ENCODE results near the gene NRL.

DNA sequence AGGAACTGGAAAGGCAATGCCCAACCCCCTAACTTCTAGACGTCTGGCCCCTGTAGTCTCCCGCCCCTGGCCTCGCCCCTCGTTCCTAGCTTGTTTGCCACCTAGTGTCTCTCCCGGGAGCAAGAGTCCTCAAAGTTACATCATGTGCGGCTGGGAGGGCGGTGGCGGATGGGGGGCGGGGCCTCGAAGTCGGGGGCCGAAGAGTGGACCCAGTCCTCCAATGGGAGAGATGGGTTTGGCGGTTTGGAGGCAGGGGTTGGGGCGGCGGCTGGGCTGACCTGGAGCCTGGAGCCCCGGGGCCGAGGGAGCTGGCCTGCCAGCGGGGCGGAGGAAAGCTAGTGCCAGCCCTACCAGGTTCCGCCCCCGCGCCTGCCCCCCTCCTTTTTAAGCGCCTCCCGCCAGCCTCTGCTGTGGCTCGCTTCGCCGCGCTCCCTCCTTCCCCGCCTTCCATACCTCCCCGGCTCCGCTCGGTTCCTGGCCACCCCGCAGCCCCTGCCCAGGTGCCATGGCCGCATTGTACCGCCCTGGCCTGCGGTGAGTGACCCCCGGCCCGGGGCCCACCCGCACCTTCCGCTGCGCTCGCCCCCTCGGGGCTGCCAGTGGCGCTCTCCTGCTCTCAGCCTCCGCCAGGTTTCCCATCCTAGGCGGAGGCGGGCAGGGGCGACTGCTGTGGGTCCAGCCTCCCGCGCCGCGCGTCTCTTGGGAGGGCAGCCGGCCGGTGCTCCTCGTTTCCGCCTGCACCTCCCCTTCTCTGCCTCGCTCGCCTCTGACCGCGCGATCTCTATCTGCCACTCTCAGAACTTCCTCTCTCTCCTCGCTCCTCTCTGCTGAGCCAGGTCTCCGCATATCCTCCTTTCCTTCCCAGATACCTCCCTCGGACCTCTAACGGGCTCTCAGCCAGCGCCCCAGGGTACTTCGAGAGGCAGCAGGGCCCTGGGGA is 20.6 kb downstream of the NRL start, which contains the start of gene PCK2:
- peak in 1 of 2 experiments; percentile 84; a peak in 2 of 3 replicates for TF ChIP-seq EGR1 (IDR thresholded peaks at IDR 0.05; ENCODE audit: borderline replicate concordance in 1 of 2, low read depth in 2 of 2, low read length in 2 of 2)
- TF ChIP-seq, protein P1, sequence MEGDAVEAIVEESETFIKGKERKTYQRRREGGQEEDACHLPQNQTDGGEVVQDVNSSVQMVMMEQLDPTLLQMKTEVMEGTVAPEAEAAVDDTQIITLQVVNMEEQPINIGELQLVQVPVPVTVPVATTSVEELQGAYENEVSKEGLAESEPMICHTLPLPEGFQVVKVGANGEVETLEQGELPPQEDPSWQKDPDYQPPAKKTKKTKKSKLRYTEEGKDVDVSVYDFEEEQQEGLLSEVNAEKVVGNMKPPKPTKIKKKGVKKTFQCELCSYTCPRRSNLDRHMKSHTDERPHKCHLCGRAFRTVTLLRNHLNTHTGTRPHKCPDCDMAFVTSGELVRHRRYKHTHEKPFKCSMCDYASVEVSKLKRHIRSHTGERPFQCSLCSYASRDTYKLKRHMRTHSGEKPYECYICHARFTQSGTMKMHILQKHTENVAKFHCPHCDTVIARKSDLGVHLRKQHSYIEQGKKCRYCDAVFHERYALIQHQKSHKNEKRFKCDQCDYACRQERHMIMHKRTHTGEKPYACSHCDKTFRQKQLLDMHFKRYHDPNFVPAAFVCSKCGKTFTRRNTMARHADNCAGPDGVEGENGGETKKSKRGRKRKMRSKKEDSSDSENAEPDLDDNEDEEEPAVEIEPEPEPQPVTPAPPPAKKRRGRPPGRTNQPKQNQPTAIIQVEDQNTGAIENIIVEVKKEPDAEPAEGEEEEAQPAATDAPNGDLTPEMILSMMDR (IDR thresholded peaks at IDR 0.05 in 2 of 3, conservative IDR thresholded peaks at IDR 0.05 in 1 of 3; ENCODE audit: control insufficient read depth in 2 of 3, extremely low read depth in 1 of 3, insufficient read depth in 1 of 3, low read depth in 3 of 3, low read length in 3 of 3), result no peak
- no peak for TF ChIP-seq CEBPB (IDR thresholded peaks at IDR 0.05; ENCODE audit: borderline replicate concordance in 1 of 2, low read depth in 2 of 2, low read length in 2 of 2)
- no peak for TF ChIP-seq RAD21 (IDR thresholded peaks at IDR 0.05; ENCODE audit: insufficient read depth, low read depth, low read length)
- no peak for TF ChIP-seq SUPT20H (IDR thresholded peaks at IDR 0.05; ENCODE audit: borderline replicate concordance, control insufficient read depth, low read depth, low read length)
- no peak for TF ChIP-seq MYB (IDR thresholded peaks at IDR 0.05; ENCODE audit: borderline replicate concordance, low read depth, low read length)
- TF ChIP-seq KDM1A (IDR thresholded peaks at IDR 0.05; ENCODE audit: borderline replicate concordance), result no peak
- TF ChIP-seq, protein P2, sequence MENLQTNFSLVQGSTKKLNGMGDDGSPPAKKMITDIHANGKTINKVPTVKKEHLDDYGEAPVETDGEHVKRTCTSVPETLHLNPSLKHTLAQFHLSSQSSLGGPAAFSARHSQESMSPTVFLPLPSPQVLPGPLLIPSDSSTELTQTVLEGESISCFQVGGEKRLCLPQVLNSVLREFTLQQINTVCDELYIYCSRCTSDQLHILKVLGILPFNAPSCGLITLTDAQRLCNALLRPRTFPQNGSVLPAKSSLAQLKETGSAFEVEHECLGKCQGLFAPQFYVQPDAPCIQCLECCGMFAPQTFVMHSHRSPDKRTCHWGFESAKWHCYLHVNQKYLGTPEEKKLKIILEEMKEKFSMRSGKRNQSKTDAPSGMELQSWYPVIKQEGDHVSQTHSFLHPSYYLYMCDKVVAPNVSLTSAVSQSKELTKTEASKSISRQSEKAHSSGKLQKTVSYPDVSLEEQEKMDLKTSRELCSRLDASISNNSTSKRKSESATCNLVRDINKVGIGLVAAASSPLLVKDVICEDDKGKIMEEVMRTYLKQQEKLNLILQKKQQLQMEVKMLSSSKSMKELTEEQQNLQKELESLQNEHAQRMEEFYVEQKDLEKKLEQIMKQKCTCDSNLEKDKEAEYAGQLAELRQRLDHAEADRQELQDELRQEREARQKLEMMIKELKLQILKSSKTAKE (IDR thresholded peaks at IDR 0.05; ENCODE audit: low read depth, poor library complexity, severe bottlenecking), result no peak
- TF ChIP-seq POLR2A (IDR thresholded peaks at IDR 0.05; ENCODE audit: low read depth, low read length), result peak; percentile 91
- no peak for TF ChIP-seq JUND (IDR thresholded peaks at IDR 0.05; ENCODE audit: low read depth, low read length)
- TF ChIP-seq BHLHE40 (IDR thresholded peaks at IDR 0.05; ENCODE audit: borderline replicate concordance in 1 of 2, low read depth in 2 of 2, low read length in 1 of 2), result no peak

Measured in GM12878 (cell line).